H1 (cell line): ENCODE measurements around the gene VNN1.

Experiments used
- GABPA ChIP-seq: IDR thresholded peaks from 2 replicates; pipeline ENCODE4 v1.6.1; 2011; ENCODE audit warnings: mild to moderate bottlenecking, low read length, moderate library complexity, borderline replicate concordance; ENCODE audit not compliant: insufficient read depth
- HDAC2 ChIP-seq, 2 experiments: fragments of 300-600 bp in 1 of 2; sonication (generic) in 1 of 2; IDR thresholded peaks; 2 replicates each; pipeline ENCODE4 v1.6.1; 2011 to 2012; ENCODE audit warnings: low read depth in 2 of 2, low read length in 2 of 2, mild to moderate bottlenecking in 2 of 2, moderate library complexity in 2 of 2, borderline replicate concordance in 1 of 2, inconsistent platforms in 1 of 2
- POLR2A ChIP-seq, 2 experiments: IDR thresholded peaks; 1 replicate in 1 of 2; 2 replicates in 1 of 2; pipeline ENCODE4 v1.6.1; 2011; ENCODE audit warnings: low read depth in 2 of 2, low read length in 2 of 2, mild to moderate bottlenecking in 2 of 2; ENCODE audit errors: control extremely low read depth in 1 of 2
- POLR2AphosphoS5 ChIP-seq: IDR thresholded peaks from 2 replicates; pipeline ENCODE4 v1.6.1; 2011; ENCODE audit warnings: low read depth, low read length
- SIN3A ChIP-seq, 2 experiments: IDR thresholded peaks in 1 of 2; conservative IDR thresholded peaks in 1 of 2; 2 replicates each; pipeline ENCODE4 v1.6.1; 2011 to 2012; ENCODE audit warnings: low read length in 2 of 2, improper control_type of control experiment in 1 of 2, low read depth in 1 of 2, mild to moderate bottlenecking in 1 of 2
- SP1 ChIP-seq: IDR thresholded peaks from 2 replicates; pipeline ENCODE4 v1.6.1; 2011; ENCODE audit warnings: low read depth, low read length
- SP4 ChIP-seq: IDR thresholded peaks from 2 replicates; pipeline ENCODE4 v1.6.1; 2012; ENCODE audit warnings: low read length, inconsistent platforms
- TBP ChIP-seq: IDR thresholded peaks from 2 replicates; pipeline ENCODE4 v1.6.1; 2011; ENCODE audit warnings: low read depth, low read length, improper control_type of control experiment
- TEAD4 ChIP-seq: IDR thresholded peaks from 2 replicates; pipeline ENCODE4 v1.6.1; 2012; ENCODE audit warnings: low read depth, low read length, inconsistent platforms, mixed read lengths
- ZNF274 ChIP-seq: IDR thresholded peaks from 2 replicates; pipeline ENCODE4 v1.7.0; 2012; ENCODE audit warnings: low read length, borderline replicate concordance; ENCODE audit errors: extremely low read depth
- TF ChIP-seq, protein P1 (sequence below), 3 experiments: IDR thresholded peaks; 1 replicate in 2 of 3; 2 replicates in 1 of 3; pipeline versions ENCODE4 v1.5.1 to v1.6.1; 2011; ENCODE audit warnings: low read length in 3 of 3, mild to moderate bottlenecking in 3 of 3, inconsistent platforms in 2 of 3, low read depth in 1 of 3, moderate library complexity in 1 of 3; ENCODE audit not compliant: insufficient read depth in 1 of 3; ENCODE audit errors: control extremely low read depth in 1 of 3

- TF ChIP-seq GABPA: no peak
- no peak for TF ChIP-seq POLR2A (IDR thresholded peaks at IDR 0.05; ENCODE audit: control extremely low read depth in 1 of 2, low read depth in 2 of 2, low read length in 2 of 2)
- TF ChIP-seq ZNF274: no peak
- no peak for TF ChIP-seq SP4
- TF ChIP-seq, protein P1, sequence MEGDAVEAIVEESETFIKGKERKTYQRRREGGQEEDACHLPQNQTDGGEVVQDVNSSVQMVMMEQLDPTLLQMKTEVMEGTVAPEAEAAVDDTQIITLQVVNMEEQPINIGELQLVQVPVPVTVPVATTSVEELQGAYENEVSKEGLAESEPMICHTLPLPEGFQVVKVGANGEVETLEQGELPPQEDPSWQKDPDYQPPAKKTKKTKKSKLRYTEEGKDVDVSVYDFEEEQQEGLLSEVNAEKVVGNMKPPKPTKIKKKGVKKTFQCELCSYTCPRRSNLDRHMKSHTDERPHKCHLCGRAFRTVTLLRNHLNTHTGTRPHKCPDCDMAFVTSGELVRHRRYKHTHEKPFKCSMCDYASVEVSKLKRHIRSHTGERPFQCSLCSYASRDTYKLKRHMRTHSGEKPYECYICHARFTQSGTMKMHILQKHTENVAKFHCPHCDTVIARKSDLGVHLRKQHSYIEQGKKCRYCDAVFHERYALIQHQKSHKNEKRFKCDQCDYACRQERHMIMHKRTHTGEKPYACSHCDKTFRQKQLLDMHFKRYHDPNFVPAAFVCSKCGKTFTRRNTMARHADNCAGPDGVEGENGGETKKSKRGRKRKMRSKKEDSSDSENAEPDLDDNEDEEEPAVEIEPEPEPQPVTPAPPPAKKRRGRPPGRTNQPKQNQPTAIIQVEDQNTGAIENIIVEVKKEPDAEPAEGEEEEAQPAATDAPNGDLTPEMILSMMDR (IDR thresholded peaks at IDR 0.05; ENCODE audit: control extremely low read depth in 1 of 3, insufficient read depth in 1 of 3, low read depth in 1 of 3, low read length in 3 of 3): no peak
- TF ChIP-seq HDAC2 (IDR thresholded peaks at IDR 0.05; ENCODE audit: borderline replicate concordance in 1 of 2, low read depth in 2 of 2, low read length in 2 of 2): no peak
- no peak for TF ChIP-seq POLR2AphosphoS5
- no peak for TF ChIP-seq TEAD4
- no peak for TF ChIP-seq SP1
- no peak for TF ChIP-seq TBP
- no peak for TF ChIP-seq SIN3A (conservative IDR thresholded peaks at IDR 0.05 in 1 of 2, IDR thresholded peaks at IDR 0.05 in 1 of 2; ENCODE audit: low read depth in 1 of 2, low read length in 2 of 2)
Measured at GRCh38 chr6:132664309-132665034, 49.4 kb downstream of the VNN1 start.
